Testis (tissue), 2 donors: Measurements from ENCODE around the gene GRIK5.

Source experiments
- CTCF ChIP-seq, 3 experiments: fragments of 450-650 bp in 2 of 3; fragments of 200-600 bp in 1 of 3; sonication (generic) in 1 of 3; IDR thresholded peaks; one replicate each; pipeline ENCODE4 v1.5.1; 2016 to 2019; ENCODE audit warnings: antibody characterized with exemption in 3 of 3, mild to moderate bottlenecking in 2 of 3, moderate library complexity in 1 of 3
- POLR2A ChIP-seq: fragments of 450-650 bp; IDR thresholded peaks from one replicate; pipeline ENCODE4 v1.6.1; 2017; ENCODE audit warnings: antibody characterized with exemption, mild to moderate bottlenecking, moderate library complexity

- no peak for TF ChIP-seq CTCF (IDR thresholded peaks at IDR 0.05)
- no peak for TF ChIP-seq POLR2A
Measured at GRCh38 chr19:41969772-41970458, 100.1 kb downstream of the GRIK5 start.
